HEK293T (cell line): ENCODE data around the gene PPP5C.

Experiments used
- CTCF ChIA-PET: fragments of 350-600 bp; formaldehyde crosslinking; extraction: SDS; loops from one replicate; lab custom pipeline; 2021; ENCODE audit warnings: antibody characterized with exemption, inconsistent platforms; lab: Yijun Ruan, JAX
- POLR2A ChIA-PET: fragments of 350-600 bp; formaldehyde crosslinking; extraction: SDS; loops from one replicate; lab custom pipeline; 2020; ENCODE audit warnings: antibody characterized with exemption, inconsistent platforms; lab: Yijun Ruan, JAX
- DNase-seq: peaks from one replicate; pipeline ENCODE4 v3.0.0; 2012; ENCODE audit warnings: mixed read lengths; ENCODE audit errors: extremely low spot score
- ARNT ChIP-seq: fragments of 450-650 bp; IDR thresholded peaks from 2 replicates; pipeline ENCODE4 v1.6.1; 2017; ENCODE audit warnings: mild to moderate bottlenecking
- BHLHE40 ChIP-seq: fragments of 450-650 bp; IDR thresholded peaks from 2 replicates; pipeline ENCODE4 v1.6.1; 2016; ENCODE audit warnings: mild to moderate bottlenecking, moderate library complexity, borderline replicate concordance
- CTBP1 ChIP-seq: fragments of 450-650 bp; IDR thresholded peaks from 2 replicates; pipeline ENCODE4 v1.6.1; 2016; ENCODE audit warnings: borderline replicate concordance
- ELF4 ChIP-seq: fragments of 450-650 bp; IDR thresholded peaks from 2 replicates; pipeline ENCODE4 v1.6.1; 2017; ENCODE audit warnings: antibody characterized with exemption
- FOXA1 ChIP-seq: fragments of 450-650 bp; IDR thresholded peaks from 2 replicates; pipeline ENCODE4 v1.6.1; 2016; ENCODE audit warnings: mild to moderate bottlenecking
- FOXK2 ChIP-seq: fragments of 450-650 bp; IDR thresholded peaks from 2 replicates; pipeline ENCODE4 v1.6.1; 2016; ENCODE audit warnings: mild to moderate bottlenecking
- FOXM1 ChIP-seq: fragments of 450-650 bp; IDR thresholded peaks from 2 replicates; pipeline ENCODE4 v1.6.1; 2017; ENCODE audit warnings: mild to moderate bottlenecking, borderline replicate concordance
- HDGF ChIP-seq: fragments of 450-650 bp; IDR thresholded peaks from 2 replicates; pipeline ENCODE4 v1.6.1; 2017; ENCODE audit warnings: antibody characterized with exemption, borderline replicate concordance
- L3MBTL2 ChIP-seq: fragments of 450-650 bp; conservative IDR thresholded peaks from 2 replicates; pipeline ENCODE4 v1.6.1; 2016; ENCODE audit warnings: mild to moderate bottlenecking
- LEF1 ChIP-seq: fragments of 450-650 bp; IDR thresholded peaks from 2 replicates; pipeline ENCODE4 v1.6.1; 2017; ENCODE audit warnings: mild to moderate bottlenecking, borderline replicate concordance
- NFRKB ChIP-seq: fragments of 450-650 bp; IDR thresholded peaks from 2 replicates; pipeline ENCODE4 v1.6.1; 2016; ENCODE audit warnings: mild to moderate bottlenecking, moderate library complexity
- SP1 ChIP-seq: fragments of 450-650 bp; IDR thresholded peaks from 2 replicates; pipeline ENCODE4 v1.6.1; 2017
- SUZ12 ChIP-seq: fragments of 450-650 bp; IDR thresholded peaks from 2 replicates; pipeline ENCODE4 v1.6.1; 2016; ENCODE audit warnings: mild to moderate bottlenecking
- TARDBP ChIP-seq: fragments of 450-650 bp; IDR thresholded peaks from 2 replicates; pipeline ENCODE4 v1.6.1; 2016
- ZNF384 ChIP-seq: fragments of 450-650 bp; IDR thresholded peaks from 2 replicates; pipeline ENCODE4 v1.6.1; 2016
- TF ChIP-seq, protein P1 (sequence below): fragments of 450-650 bp; IDR thresholded peaks from 2 replicates; pipeline ENCODE4 v1.6.1; 2016

Gene PPP5C

DNA sequence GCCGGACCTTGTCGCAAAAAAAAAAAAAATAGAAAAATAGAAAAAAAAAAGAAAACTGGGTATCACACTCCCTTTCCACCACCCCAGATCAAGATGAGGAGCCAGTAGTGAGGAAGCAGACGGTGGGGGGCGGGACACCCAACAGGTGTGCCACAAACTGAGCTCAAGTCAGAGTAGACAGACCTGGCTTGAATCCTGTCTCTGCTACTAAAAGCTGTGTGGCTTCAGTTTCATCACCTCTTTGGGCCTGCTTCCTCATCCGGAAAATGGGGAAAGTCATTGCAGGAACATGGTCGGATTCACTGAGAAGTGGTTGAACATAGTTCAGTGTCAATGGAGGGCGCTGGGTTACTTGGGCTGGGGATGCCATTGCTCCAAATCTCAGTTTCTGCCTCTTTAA is 47.2 kb upstream of the PPP5C start:
- ChIA-PET POLR2A (interaction anchor here (1.0 to 2.2 kb wide), 2 partner anchors 47 to 301 kb away, joined by 3 to 9 read pairs; partner anchors contain the start of genes CALM3 and PPP5C), CTCF (interaction anchor here (2.4 kb wide), 1 partner anchor 47 kb away, joined by 8 read pairs; the partner anchor contains the start of gene PPP5C)
- no peak for DNase-seq
- TF ChIP-seq LEF1 (no peak), SUZ12 (no peak), ELF4 (no peak), SP1 (no peak), CTBP1 (no peak), HDGF (no peak), FOXA1 (no peak), TARDBP (no peak), ZNF384 (no peak), FOXK2 (no peak), FOXM1 (no peak), BHLHE40 (no peak), ARNT (no peak), NFRKB (no peak), L3MBTL2 (no peak)
- TF ChIP-seq, protein P1, sequence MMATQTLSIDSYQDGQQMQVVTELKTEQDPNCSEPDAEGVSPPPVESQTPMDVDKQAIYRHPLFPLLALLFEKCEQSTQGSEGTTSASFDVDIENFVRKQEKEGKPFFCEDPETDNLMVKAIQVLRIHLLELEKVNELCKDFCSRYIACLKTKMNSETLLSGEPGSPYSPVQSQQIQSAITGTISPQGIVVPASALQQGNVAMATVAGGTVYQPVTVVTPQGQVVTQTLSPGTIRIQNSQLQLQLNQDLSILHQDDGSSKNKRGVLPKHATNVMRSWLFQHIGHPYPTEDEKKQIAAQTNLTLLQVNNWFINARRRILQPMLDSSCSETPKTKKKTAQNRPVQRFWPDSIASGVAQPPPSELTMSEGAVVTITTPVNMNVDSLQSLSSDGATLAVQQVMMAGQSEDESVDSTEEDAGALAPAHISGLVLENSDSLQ = no peak

DNA sequence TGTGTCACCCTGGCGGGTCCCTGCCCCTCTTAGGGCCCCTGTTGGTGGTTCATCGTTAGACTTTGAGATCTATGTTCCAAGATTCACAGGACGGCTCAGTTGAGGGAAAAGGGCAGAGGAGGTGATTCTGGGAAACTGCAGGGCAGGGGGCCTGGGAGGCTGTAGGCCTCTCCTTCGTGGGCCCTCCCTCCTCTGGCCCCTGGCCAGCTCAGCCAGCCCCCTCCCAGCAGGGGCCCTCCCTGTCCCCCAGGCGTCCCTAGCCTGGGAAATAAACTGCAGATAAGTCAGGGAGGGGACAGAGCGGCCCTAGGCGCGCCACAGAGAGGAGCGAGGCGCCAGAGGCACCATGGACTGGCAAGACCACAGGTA is 43.6 kb upstream of the PPP5C start:
- TF ChIP-seq L3MBTL2 (no peak), TARDBP (no peak), SUZ12 (no peak), HDGF (no peak), FOXA1 (no peak), LEF1 (no peak), CTBP1 (no peak), NFRKB (no peak), ZNF384 (no peak), FOXM1 (no peak), BHLHE40 (no peak), FOXK2 (no peak), ELF4 (no peak), ARNT (no peak), SP1 (no peak)
- TF ChIP-seq, protein P1 = no peak
- no peak for DNase-seq
- ChIA-PET CTCF (no interaction called here), POLR2A (no interaction called here)

DNA sequence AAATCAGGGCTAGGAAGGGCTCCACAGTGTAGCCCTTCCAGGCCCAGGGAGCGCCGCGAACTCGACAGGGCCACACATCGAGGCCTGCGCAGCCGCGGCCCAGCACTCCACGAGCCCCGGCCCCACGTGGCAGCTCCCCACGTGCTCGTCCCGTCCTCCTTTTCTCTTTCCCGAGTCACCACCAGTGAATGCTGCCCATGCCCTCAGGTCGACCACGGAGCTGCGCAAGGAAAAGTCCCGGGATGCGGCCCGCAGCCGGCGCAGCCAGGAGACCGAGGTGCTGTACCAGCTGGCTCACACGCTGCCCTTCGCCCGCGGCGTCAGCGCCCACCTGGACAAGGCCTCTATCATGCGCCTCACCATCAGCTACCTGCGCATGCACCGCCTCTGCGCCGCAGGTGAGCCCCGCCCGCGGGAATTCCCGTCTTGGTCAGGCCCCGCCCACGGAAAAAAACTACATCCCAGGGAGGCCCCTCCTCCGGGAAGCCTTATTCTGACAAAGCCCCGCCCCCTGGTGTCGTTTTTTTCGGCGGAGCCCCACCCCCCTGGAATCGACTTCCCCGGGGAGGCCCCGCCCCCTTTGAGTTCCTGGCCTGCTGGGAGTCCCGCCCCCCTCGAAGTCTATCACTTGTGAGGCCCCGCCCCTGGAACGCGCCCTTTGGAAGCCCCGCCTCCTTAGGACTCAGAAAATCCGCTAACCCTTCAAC is 43.0 kb upstream of the PPP5C start:
- peak; percentile 38 for DNase-seq
- ChIA-PET CTCF (no interaction called here), POLR2A (no interaction called here)
- TF ChIP-seq BHLHE40 = no peak
- TF ChIP-seq SUZ12 = no peak
- TF ChIP-seq FOXM1 = no peak
- TF ChIP-seq FOXA1 = no peak
- no peak for TF ChIP-seq L3MBTL2
- TF ChIP-seq ZNF384 = no peak
- no peak for TF ChIP-seq HDGF
- no peak for TF ChIP-seq NFRKB
- TF ChIP-seq TARDBP = no peak
- no peak for TF ChIP-seq FOXK2
- TF ChIP-seq ARNT = no peak
- TF ChIP-seq ELF4 = no peak
- TF ChIP-seq, protein P1 = no peak

DNA sequence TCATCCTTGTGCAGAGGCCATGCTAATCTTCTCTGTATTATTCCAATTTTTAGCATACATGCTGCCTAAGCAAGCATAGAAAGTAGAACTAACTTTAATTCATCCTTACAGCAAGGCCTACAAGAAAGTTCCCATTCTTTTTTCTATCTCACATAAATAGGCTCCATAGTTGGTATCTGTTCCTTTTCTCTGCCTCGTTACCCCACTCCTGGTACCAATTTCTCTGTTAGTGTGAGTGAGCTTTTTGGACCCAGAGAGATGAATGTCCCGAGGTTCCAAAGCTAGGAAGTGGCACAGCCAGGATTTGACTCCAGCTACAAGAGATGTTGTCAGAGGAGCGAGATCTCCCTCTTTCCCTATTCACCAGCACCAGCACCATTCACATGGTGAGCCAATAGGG is 40.4 kb upstream of the PPP5C start:
- no peak for DNase-seq
- ChIA-PET POLR2A (no interaction called here), CTCF (no interaction called here)
- TF ChIP-seq SP1 = no peak
- TF ChIP-seq L3MBTL2 = no peak
- no peak for TF ChIP-seq CTBP1
- no peak for TF ChIP-seq FOXM1
- no peak for TF ChIP-seq HDGF
- TF ChIP-seq NFRKB = no peak
- no peak for TF ChIP-seq BHLHE40
- no peak for TF ChIP-seq FOXA1
- TF ChIP-seq, protein P1 = no peak
- no peak for TF ChIP-seq ARNT
- no peak for TF ChIP-seq LEF1
- TF ChIP-seq SUZ12 = no peak
- no peak for TF ChIP-seq ZNF384
- TF ChIP-seq TARDBP = no peak

DNA sequence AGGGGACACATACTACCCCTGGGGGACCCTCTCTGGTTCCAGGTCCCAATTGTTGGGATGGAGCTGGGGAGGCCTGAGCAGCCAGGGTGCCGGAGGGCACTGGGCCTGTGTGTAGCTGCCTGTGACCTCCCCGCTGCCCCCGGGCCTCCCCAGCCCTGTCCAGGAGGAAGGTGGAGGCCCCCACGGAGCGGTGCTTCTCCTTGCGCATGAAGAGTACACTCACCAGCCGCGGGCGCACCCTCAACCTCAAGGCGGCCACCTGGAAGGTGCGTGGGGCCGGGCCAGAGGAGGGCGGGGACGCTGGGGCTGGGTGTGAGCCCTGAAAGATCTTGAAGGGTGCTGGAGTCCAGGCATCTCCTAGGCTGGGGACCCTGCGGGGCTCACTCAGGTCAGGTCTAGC is 38.4 kb upstream of the PPP5C start:
- TF ChIP-seq ARNT (no peak), SP1 (no peak), FOXA1 (no peak), LEF1 (no peak), FOXK2 (no peak), HDGF (no peak), L3MBTL2 (no peak), TARDBP (no peak), CTBP1 (no peak), NFRKB (no peak), BHLHE40 (no peak), FOXM1 (no peak), ELF4 (no peak), ZNF384 (no peak)
- TF ChIP-seq, protein P1 = no peak
- POLR2A ChIA-PET = no interaction called here
- no peak for DNase-seq
- CTCF ChIA-PET = no interaction called here
